ENCODE measurements around the gene ARID3B.
"Not testable (repeated sequence)": the region's sequence is repeated elsewhere in the genome, so short reads cannot be mapped to it uniquely, and the experiment has no call there.

Gene ARID3B

GRCh38 chr15:74597146-74597705 is 56.2 kb downstream of the ARID3B start:
- H3K36me3 ChIP-seq (ENCODE audit: insufficient read depth, low read length) = peaks cover 12% of the 10 kb centered on the region; the same call in 1 of the 2 replicates
- H3K4me3 ChIP-seq (ENCODE audit: low read depth in 1 of 2, low read length in 2 of 2); H4K20me1 ChIP-seq (ENCODE audit: insufficient read depth, low read length); H3K9ac ChIP-seq (ENCODE audit: low read depth, low read length); H2AFZ ChIP-seq (ENCODE audit: low read depth, low read length); H3K27ac ChIP-seq (ENCODE audit: low read length); DNase-seq; H3K9me3 ChIP-seq (ENCODE audit: insufficient read depth, low read length, severe bottlenecking); ATAC-seq (ENCODE audit: insufficient read depth, low read depth); H3K79me2 ChIP-seq (ENCODE audit: insufficient read depth, low read length); H3K4me2 ChIP-seq (ENCODE audit: insufficient read depth, low read length); H3K27me3 ChIP-seq (ENCODE audit: insufficient read depth, low read length, poor library complexity): not testable (repeated sequence)
- H3K4me1 ChIP-seq (ENCODE audit: insufficient read depth, low read length) = peaks cover 18% of the 10 kb centered on the region

- Histone ChIP-seq H2AFZ (ENCODE audit: low read depth, low read length) (peak overlapping the region; percentile 95), H3K4me1 (ENCODE audit: insufficient read depth, low read length) (peaks cover 18% of the 10 kb centered on the region), H3K4me2 (ENCODE audit: insufficient read depth, low read length) (peak overlapping the region; percentile 80), H3K79me2 (ENCODE audit: insufficient read depth, low read length) (0 out of 2 replicates have a peak, but pooled peaks cover 4% of the 10 kb centered on the region), H3K27me3 (ENCODE audit: insufficient read depth, low read length, poor library complexity) (no peaks in the 10 kb centered on the region), H3K36me3 (ENCODE audit: insufficient read depth, low read length) (peaks cover 2% of the 10 kb centered on the region; the same call in 1 of the 2 replicates), H3K9me3 (ENCODE audit: insufficient read depth, low read length, severe bottlenecking) (no peaks in the 10 kb centered on the region), H3K4me3 (ENCODE audit: low read depth in 1 of 2, low read length in 2 of 2) (peak overlapping the region; percentile 26 to 82; a peak in 3 of 4 replicates), H3K27ac (ENCODE audit: low read length) (peak overlapping the region; percentile 88), H3K9ac (ENCODE audit: low read depth, low read length) (peak overlapping the region; percentile 74), H4K20me1 (ENCODE audit: insufficient read depth, low read length) (no peaks in the 10 kb centered on the region)
- no peak for TF ChIP-seq CTCF (IDR thresholded peaks at IDR 0.05; ENCODE audit: borderline replicate concordance, extremely low read depth, low read length, poor library complexity, severe bottlenecking)
- TF ChIP-seq EZH2 (IDR thresholded peaks at IDR 0.05; ENCODE audit: borderline replicate concordance, low read depth, low read length, severe bottlenecking) = no peak
- ATAC-seq (ENCODE audit: insufficient read depth, low read depth) = peak; percentile 97
- peak; percentile 86 for DNase-seq
Observed at GRCh38 chr15:74598126-74598842, 57.3 kb downstream of the ARID3B start.

GRCh38 chr15:74599156-74599555 is 58.1 kb downstream of the ARID3B start:
- Histone ChIP-seq H3K36me3 (ENCODE audit: insufficient read depth, low read length) (no peaks in the 10 kb centered on the region), H3K4me2 (ENCODE audit: insufficient read depth, low read length) (peak overlapping the region; percentile 80)

More at GRCh38 chr15:74599156-74599555, 58.1 kb downstream of the ARID3B start:
- ATAC-seq (ENCODE audit: insufficient read depth, low read depth) (no peak), DNase-seq (no peak)
- Histone ChIP-seq H3K79me2 (ENCODE audit: insufficient read depth, low read length) (0 out of 2 replicates have a peak, but pooled peaks cover 4% of the 10 kb centered on the region), H3K9me3 (ENCODE audit: insufficient read depth, low read length, severe bottlenecking) (no peaks in the 10 kb centered on the region), H4K20me1 (ENCODE audit: insufficient read depth, low read length) (no peaks in the 10 kb centered on the region), H3K9ac (ENCODE audit: low read depth, low read length) (peak overlapping the region; percentile 74), H3K4me1 (ENCODE audit: insufficient read depth, low read length) (peaks cover 18% of the 10 kb centered on the region), H3K4me3 (ENCODE audit: low read depth in 1 of 2, low read length in 2 of 2) (peak overlapping the region; percentile 26 to 82; a peak in 3 of 4 replicates), H2AFZ (ENCODE audit: low read depth, low read length) (no peak overlapping the region), H3K27ac (ENCODE audit: low read length) (no peak overlapping the region), H3K27me3 (ENCODE audit: insufficient read depth, low read length, poor library complexity) (no peaks in the 10 kb centered on the region)
- TF ChIP-seq CTCF (IDR thresholded peaks at IDR 0.05; ENCODE audit: borderline replicate concordance, extremely low read depth, low read length, poor library complexity, severe bottlenecking) = no peak
- no peak for TF ChIP-seq EZH2 (IDR thresholded peaks at IDR 0.05; ENCODE audit: borderline replicate concordance, low read depth, low read length, severe bottlenecking)

Data from DND-41 (cell line).